GM12874 (cell line): ENCODE results near the gene PLP2.

Experiments
- CTCF ChIP-seq: IDR thresholded peaks from 2 replicates; pipeline ENCODE4 v1.5.1; 2011; ENCODE audit warnings: low read depth, mild to moderate bottlenecking, control low read depth, low read length, moderate library complexity; ENCODE audit not compliant: insufficient read depth

Gene PLP2

GRCh38 chrX:49214416-49214815 is 42.7 kb downstream of the PLP2 start:
- TF ChIP-seq CTCF: no peak

- no peak for TF ChIP-seq CTCF
These were observed 43.4 kb downstream of the PLP2 start for GRCh38 chrX:49214996-49215526.

GRCh38 chrX:49220100-49220499 is 48.4 kb downstream of the PLP2 start:
- no peak for TF ChIP-seq CTCF

GRCh38 chrX:49221868-49222267 is 50.2 kb downstream of the PLP2 start:
- TF ChIP-seq CTCF: no peak
